GM18861 (cell line): Measurements from ENCODE around the gene CAPN5.
"Not testable (repeated sequence)": the region's sequence is repeated elsewhere in the genome, so short reads cannot be mapped to it uniquely, and the experiment has no call there.

ENCODE experiments used
- ATAC-seq: cut with Tn5 transposase; IDR thresholded peaks from one replicate; pipeline ENCODE4 v1.9.1; 2021; ENCODE audit not compliant: unreplicated experiment

Gene CAPN5

GRCh38 chr11:77095551-77096490 lies 29.1 kb downstream of the CAPN5 start:
- no peak for ATAC-seq

GRCh38 chr11:77096591-77097019 lies 29.8 kb downstream of the CAPN5 start:
- no peak for ATAC-seq

- ATAC-seq = not testable (repeated sequence)
Measured at GRCh38 chr11:77097180-77097579, 30.4 kb downstream of the CAPN5 start.

- no peak for ATAC-seq
Measured at GRCh38 chr11:77100166-77101042, 33.6 kb downstream of the CAPN5 start.

- ATAC-seq = no peak
Measured at GRCh38 chr11:77101043-77101537, 34.3 kb downstream of the CAPN5 start.

- no peak for ATAC-seq
Measured at GRCh38 chr11:77102246-77103210, 35.8 kb downstream of the CAPN5 start, which contains the start of gene OMP. Gene OMP, plus strand, starts transcription at chr11:77102840. Its CDS starts 0 bp downstream, at chr11:77102840.

- ATAC-seq = no peak
Measured at GRCh38 chr11:77103319-77103718, 36.5 kb downstream of the CAPN5 start.

- ATAC-seq = no peak
Measured at GRCh38 chr11:77104727-77105126, 38.0 kb downstream of the CAPN5 start.

- no peak for ATAC-seq
Measured at GRCh38 chr11:77106321-77106720, 39.5 kb downstream of the CAPN5 start.

- no peak for ATAC-seq
Measured at GRCh38 chr11:77106759-77107158, 40.0 kb downstream of the CAPN5 start.

- no peak for ATAC-seq
Measured at GRCh38 chr11:77107950-77108349, 41.2 kb downstream of the CAPN5 start.

GRCh38 chr11:77108436-77108835 lies 41.7 kb downstream of the CAPN5 start:
- no peak for ATAC-seq

- ATAC-seq = no peak
Measured at GRCh38 chr11:77109236-77110019, 42.7 kb downstream of the CAPN5 start.

GRCh38 chr11:77110836-77111235 lies 44.1 kb downstream of the CAPN5 start:
- no peak for ATAC-seq

GRCh38 chr11:77111277-77111676 lies 44.5 kb downstream of the CAPN5 start:
- no peak for ATAC-seq

- no peak for ATAC-seq
Measured at GRCh38 chr11:77111946-77112345, 45.2 kb downstream of the CAPN5 start.

GRCh38 chr11:77112641-77113381 lies 46.0 kb downstream of the CAPN5 start:
- ATAC-seq = no peak

- ATAC-seq = no peak
Measured at GRCh38 chr11:77113382-77114088, 46.8 kb downstream of the CAPN5 start.
